HG03045 (cell line): Measurements from ENCODE around the gene TMEM236.

Experiments
- ATAC-seq: cut with Tn5 transposase; IDR thresholded peaks from one replicate; pipeline ENCODE4 v1.9.1; 2021; ENCODE audit warnings: mild to moderate bottlenecking, moderate library complexity; ENCODE audit not compliant: unreplicated experiment

TMEM236 gene

GRCh38 chr10:17817316-17817715 is 65.3 kb downstream of the TMEM236 start:
- ATAC-seq, result no peak

GRCh38 chr10:17817790-17818189 is 65.8 kb downstream of the TMEM236 start:
- no peak for ATAC-seq

- no peak for ATAC-seq
Observed at GRCh38 chr10:17819836-17820235, 67.8 kb downstream of the TMEM236 start.

- no peak for ATAC-seq
Observed at GRCh38 chr10:17820943-17821342, 68.9 kb downstream of the TMEM236 start.

GRCh38 chr10:17821893-17822292 is 69.9 kb downstream of the TMEM236 start:
- ATAC-seq, result no peak

GRCh38 chr10:17831341-17831740 is 79.3 kb downstream of the TMEM236 start:
- ATAC-seq, result no peak

- no peak for ATAC-seq
Observed at GRCh38 chr10:17831896-17832295, 79.9 kb downstream of the TMEM236 start.

- ATAC-seq, result no peak
Observed at GRCh38 chr10:17833656-17834055, 81.7 kb downstream of the TMEM236 start.

- ATAC-seq, result no peak
Observed at GRCh38 chr10:17835688-17836087, 83.7 kb downstream of the TMEM236 start.

GRCh38 chr10:17836942-17837341 is 84.9 kb downstream of the TMEM236 start:
- no peak for ATAC-seq

GRCh38 chr10:17838080-17838648 is 86.2 kb downstream of the TMEM236 start:
- no peak for ATAC-seq

GRCh38 chr10:17841050-17841449 is 89.0 kb downstream of the TMEM236 start:
- no peak for ATAC-seq

- no peak for ATAC-seq
Observed at GRCh38 chr10:17842641-17843040, 90.6 kb downstream of the TMEM236 start.

GRCh38 chr10:17847585-17848296 is 95.7 kb downstream of the TMEM236 start:
- ATAC-seq, result no peak

GRCh38 chr10:17848646-17849045 is 96.6 kb downstream of the TMEM236 start:
- no peak for ATAC-seq
